GM10248 (cell line): ENCODE results near the gene SPDYE1.
A peak's percentile ranks its signal among the peaks of the same experiment; 100 is the strongest.
"Not testable (repeated sequence)": the region's sequence is repeated elsewhere in the genome, so short reads cannot be mapped to it uniquely, and the experiment has no call there.

Source experiments
- CTCF ChIA-PET: fragments of 300-600 bp; sonication (Branson Sonifier 250); formaldehyde crosslinking; extraction: SDS; loops from one replicate; lab custom pipeline; 2021; ENCODE audit warnings: antibody characterized with exemption; lab: Yijun Ruan, JAX
- POLR2A ChIA-PET: fragments of 350-650 bp; sonication (Branson Sonifier 250); formaldehyde crosslinking; extraction: SDS; loops from one replicate; lab custom pipeline; 2020; ENCODE audit warnings: antibody characterized with exemption; lab: Yijun Ruan, JAX
- DNase-seq: peaks from one replicate; pipeline ENCODE4 v3.0.0; 2012; ENCODE audit errors: extremely low spot score
- TF ChIP-seq, protein P1 (sequence below): IDR thresholded peaks from 2 replicates; pipeline ENCODE4 v1.5.1; 2012; ENCODE audit warnings: mild to moderate bottlenecking, low read depth; ENCODE audit errors: extremely low read depth, missing control alignments, control extremely low read depth

Gene SPDYE1, protein sequence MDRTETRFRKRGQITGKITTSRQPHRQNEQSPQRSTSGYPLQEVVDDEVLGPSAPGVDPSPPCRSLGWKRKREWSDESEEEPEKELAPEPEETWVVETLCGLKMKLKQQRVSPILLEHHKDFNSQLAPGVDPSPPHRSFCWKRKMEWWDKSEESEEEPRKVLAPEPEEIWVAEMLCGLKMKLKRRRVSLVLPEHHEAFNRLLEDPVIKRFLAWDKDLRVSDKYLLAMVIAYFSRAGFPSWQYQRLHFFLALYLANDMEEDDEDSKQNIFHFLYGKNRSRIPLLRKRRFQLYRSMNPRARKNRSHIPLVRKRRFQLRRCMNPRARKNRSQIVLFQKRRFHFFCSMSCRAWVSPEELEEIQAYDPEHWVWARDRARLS

DNA sequence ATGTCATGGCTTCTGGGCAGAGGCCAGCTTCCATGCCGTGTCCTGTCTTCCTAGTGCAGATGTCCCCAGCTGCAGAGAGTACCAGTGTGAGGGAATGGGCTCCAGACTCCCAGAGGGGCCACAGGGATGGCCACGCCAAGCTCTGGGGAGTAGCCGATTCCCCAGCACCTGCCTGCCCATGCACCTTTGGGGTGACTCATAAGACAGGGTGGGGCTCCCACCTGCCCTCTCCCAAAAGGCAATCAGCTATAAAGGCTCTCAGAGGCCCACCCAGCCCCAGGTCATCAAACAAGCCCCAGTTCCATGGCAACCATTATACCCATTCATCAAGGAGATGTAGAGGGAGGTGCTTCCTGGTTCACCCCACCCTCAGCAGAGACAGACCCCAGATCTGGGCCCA is at the start of gene SPDYE1:
Gene SPDYE1, plus strand, starts transcription at position 366 of the 400 bp plus-strand sequence. CDS start 2,053 bp downstream, outside the sequence.
- DNase-seq, CTCF ChIA-PET, POLR2A ChIA-PET: not testable (repeated sequence)

DNA sequence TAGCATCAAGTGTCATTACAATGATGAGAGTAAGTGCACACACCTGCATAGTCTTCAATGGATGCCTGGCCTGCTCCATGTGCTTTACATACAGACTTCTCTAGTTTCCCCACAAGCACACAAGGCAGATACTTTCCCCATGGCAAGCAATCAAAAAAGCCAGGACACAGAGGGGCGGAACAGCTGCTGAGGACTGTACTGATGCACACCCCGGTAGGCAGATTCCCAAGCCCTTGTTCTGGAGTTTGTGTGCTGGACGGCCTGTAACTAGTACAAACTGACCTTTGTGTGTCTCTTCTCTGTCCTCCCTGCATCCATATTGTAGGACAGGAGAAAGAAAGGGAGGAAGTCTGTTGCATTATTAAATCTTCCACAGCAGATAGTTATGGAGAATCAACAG is 45.7 kb upstream of the SPDYE1 start:
- no peak for DNase-seq
- CTCF ChIA-PET, result interaction anchor here (1.0 kb wide), 1 partner anchor 57 kb away, joined by 3 read pairs; no protein-coding TSS in a partner anchor
- POLR2A ChIA-PET, result no interaction called here
- TF ChIP-seq, protein P1, sequence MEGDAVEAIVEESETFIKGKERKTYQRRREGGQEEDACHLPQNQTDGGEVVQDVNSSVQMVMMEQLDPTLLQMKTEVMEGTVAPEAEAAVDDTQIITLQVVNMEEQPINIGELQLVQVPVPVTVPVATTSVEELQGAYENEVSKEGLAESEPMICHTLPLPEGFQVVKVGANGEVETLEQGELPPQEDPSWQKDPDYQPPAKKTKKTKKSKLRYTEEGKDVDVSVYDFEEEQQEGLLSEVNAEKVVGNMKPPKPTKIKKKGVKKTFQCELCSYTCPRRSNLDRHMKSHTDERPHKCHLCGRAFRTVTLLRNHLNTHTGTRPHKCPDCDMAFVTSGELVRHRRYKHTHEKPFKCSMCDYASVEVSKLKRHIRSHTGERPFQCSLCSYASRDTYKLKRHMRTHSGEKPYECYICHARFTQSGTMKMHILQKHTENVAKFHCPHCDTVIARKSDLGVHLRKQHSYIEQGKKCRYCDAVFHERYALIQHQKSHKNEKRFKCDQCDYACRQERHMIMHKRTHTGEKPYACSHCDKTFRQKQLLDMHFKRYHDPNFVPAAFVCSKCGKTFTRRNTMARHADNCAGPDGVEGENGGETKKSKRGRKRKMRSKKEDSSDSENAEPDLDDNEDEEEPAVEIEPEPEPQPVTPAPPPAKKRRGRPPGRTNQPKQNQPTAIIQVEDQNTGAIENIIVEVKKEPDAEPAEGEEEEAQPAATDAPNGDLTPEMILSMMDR, result no peak

DNA sequence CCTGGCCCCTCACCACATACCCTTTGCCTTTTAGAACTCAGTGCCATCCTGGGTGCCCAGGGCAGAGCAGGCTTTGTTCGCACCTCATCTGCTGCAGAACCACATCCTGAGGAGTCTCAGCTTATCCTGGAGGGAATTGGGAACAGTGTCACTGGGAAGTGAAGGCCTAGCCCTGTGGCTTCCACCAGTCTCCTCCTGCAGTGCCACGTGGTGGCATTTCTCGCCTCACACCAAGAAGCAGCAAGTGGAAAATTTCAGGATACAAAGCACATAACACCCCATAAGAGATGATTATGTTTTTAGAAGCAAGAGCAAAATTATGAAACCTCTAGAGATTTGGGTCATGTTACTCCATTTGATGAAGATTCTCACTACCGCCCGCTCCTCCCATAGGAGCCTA is 44.6 kb upstream of the SPDYE1 start:
- ChIA-PET POLR2A (no interaction called here), CTCF (interaction anchor here (0.7 kb wide), 1 partner anchor 8 kb away, joined by 3 read pairs; no protein-coding TSS in a partner anchor)
- TF ChIP-seq, protein P1, result no peak
- DNase-seq, result no peak

DNA sequence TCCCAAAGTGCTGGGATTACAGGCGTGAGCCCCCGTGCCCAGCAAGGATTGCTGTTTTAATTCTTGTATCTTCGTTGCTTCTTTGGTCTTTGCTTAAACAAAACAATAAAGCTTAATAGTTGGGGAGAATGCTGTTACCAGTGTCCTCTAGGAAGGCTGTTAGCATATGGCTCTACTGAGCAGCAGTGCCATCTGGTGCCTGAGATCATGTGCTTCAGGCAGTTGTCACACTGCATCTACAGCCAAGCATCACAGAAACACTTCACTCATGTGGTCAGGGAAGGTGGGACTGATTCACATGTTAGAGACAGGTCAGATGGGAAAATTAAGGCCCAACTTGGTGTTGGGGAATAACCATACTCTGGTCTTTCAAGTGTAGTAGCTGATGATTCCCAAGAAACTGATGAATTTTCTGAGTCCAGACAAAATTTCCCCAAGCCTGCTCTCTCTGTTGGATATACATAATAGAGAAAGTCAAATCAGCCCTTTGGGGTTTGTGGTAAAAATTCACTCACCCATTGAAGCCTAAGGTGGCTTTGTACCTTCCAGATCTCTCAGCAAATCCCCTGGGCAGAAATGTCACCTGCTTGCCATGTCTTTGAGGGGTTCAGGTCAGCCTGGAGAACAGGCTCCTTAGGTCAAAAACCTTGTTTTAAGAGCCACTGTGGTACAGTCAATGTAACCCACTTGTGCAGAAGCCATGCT is 43.0 kb upstream of the SPDYE1 start:
- peak; percentile 55 for DNase-seq
- POLR2A ChIA-PET, result no interaction called here
- TF ChIP-seq, protein P1, result peak; percentile 52
- CTCF ChIA-PET, result interaction anchor here (1.7 kb wide), 1 partner anchor 9 kb away, joined by 5 read pairs; no protein-coding TSS in a partner anchor

DNA sequence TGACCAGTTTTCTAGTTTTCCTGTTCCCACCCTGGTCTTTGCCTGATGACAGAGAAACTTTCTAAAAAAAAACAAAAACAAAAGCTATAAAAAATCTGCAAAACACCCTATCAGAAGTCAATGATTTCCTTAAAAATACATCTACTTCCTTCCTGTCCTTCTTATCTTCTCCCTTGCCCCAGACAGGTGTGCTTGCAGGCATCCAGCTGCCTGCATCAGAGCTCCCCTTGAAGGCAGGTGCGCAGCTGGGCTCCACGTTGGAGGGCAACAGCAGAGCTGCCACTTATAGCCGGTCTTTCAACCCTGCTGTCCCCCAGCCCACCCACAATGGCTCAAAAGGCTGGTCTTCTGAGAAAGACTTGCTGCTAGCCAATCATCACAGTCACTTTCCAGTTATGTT is 41.7 kb upstream of the SPDYE1 start:
- TF ChIP-seq, protein P1, result no peak
- ChIA-PET CTCF (no interaction called here), POLR2A (no interaction called here)
- no peak for DNase-seq

DNA sequence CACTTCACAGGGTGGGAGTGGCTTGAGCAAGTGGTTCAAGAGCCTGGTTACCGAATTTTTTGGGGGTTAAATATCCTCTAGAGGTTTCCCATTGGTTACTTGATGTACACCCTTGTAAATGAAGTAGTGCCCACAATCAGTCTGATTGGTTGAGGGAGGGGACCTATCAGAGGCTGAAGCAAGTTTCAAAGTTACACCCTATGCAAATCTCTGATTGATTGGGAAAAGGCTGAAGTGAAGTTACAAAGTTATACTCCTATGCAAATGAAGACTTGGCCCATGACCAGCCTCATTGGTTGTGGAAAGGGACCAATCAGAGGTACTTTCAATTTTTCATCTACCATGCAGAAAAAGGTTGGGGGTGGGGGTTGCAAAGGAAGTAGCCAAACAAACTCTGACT is 36.8 kb upstream of the SPDYE1 start:
- no peak for DNase-seq
- CTCF ChIA-PET, result no interaction called here
- POLR2A ChIA-PET, result no interaction called here
- TF ChIP-seq, protein P1, result no peak

DNA sequence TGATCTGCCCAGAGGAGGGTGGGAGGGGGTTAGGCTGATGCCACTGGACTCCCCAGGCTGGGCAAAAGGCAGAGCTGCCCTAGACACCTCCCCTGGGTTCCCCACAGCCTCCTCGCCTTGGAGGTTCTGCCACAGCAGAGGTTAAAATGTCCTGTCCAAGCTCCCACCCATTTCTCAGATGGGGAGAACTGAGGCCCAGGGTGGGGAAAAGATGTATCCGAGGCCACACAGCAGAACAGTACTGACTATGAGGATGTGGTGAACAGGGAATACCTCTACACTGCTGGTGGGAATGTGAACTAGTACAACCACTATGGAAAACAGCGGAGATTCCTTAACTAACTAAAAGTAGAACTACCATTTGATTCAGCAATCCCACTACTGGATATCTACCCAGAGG is 31.3 kb upstream of the SPDYE1 start:
- CTCF ChIA-PET, POLR2A ChIA-PET, DNase-seq: not testable (repeated sequence)

DNA sequence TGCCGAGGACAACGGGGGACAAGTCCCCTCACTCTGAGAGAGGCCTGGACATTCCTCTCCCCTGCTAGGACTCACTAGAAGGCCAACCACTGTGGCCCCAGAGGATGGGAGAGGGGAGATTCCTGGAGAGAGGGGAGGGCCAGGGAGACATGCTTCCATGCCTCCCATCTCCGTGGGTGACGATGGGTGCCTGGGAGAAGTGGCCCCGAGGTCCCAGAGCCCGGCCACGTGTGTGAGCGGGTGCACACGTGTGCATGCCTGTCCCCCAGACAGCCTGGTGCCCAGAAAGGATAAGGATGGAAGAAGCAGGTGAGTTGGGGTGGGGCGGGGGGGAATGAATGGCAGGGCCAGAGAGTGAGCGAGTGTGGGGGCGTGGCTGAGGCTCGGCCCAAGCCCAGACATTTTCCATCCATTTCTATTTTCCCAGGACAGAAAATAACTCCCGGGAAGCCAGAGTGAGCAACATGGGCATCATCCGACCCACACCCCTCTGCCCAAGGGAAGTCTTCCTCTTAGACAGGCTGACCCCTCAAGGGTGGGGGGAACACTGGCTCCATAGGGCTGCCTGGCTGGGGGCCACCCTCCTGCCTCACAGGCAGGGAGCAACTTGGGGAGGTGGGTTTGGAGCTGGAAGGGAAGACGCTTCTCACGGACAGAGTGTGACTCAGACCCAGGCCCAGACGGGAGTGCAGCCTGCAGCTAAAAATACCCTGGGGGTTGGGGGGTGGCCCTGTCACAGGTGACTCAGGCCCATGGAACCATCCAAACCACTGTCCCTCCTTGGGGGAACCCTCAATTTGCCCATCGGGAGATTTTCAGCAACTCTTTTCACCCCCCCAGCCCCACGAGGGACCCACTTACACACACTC is 29.3 kb upstream of the SPDYE1 start:
- DNase-seq, POLR2A ChIA-PET, CTCF ChIA-PET: not testable (repeated sequence)

DNA sequence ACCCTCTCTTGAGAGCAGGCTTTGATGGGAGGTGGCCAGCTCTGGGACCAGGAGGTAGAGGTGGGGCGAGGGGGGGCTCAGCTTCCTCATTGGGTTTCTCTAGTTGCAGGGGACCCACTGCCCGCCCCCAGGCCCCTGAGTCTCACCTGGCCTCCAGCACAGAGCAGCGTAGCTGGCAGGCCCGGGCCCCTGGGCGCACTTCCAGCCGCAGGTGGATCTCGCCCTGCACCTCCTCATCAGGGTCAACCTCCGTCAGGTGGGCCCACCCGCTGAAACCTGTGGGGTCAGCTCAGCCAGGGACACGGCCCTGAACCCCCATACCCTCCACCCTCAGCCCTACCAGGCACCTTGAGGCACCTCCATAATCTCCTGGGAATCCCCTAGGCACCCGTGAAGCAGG is 28.1 kb upstream of the SPDYE1 start:
- CTCF ChIA-PET, result not testable (repeated sequence)

DNA sequence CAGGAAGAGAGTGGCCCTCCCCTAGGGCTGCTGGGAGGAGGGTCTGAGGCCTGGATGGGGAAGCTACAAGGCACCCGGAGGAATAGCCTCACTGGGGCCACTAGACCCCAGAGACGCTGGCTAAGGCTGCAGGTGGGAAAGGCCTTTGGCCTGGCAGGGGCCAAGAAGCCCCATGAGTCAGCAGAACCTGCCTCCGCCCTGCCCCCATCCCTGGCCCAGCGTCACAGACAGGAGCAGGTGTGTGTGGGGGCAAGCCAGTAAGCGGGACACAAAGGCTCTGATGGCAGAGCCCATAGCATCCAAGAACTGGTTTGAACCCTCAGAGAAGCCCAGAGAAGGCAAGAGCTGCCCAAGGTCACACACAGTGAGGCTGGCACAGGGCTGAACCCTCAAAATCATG is 27.0 kb upstream of the SPDYE1 start:
- CTCF ChIA-PET, POLR2A ChIA-PET, DNase-seq: not testable (repeated sequence)

More for the DNA sequence above, 28.1 kb upstream of the SPDYE1 start:
- DNase-seq, POLR2A ChIA-PET: not testable (repeated sequence)

DNA sequence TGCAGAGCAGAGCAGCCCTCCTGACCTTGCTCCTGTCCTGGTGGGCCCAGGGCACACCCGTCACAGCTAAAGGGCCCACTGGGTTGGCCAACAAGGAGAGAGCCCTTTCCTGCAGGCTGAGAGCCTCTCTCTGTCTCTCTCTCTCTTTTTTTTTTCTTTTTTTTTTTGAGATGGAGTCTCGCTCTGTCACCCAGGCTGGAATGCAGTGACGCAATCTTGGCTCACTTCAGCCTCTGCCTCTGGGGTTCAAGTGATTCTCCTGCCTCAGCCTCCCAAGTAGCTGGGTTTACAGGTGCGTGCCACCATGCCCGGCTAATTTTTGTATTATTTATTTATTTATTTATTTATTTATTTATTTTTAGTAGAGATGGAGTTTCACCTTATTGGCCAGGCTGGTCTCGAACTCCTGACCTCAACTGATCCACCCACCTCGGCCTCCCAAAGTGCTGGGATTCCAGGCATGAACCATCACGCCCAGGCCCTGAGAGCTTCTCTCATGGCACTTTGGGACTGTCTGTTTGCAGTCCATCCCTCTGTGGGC is 23.6 kb upstream of the SPDYE1 start:
- CTCF ChIA-PET, POLR2A ChIA-PET, DNase-seq: not testable (repeated sequence)
